Activated CD4-positive, alpha-beta T cell treated with anti-CD3 and anti-CD28 coated beads, Interleukin-2, amount 50 U/mL, for 24 hours (primary cell): ENCODE results near the gene C19orf81.
"Not testable (repeated sequence)": the region's sequence is repeated elsewhere in the genome, so short reads cannot be mapped to it uniquely, and the experiment has no call there.

Experiments
- DNase-seq, 2 donors: peaks; one replicate each; pipeline ENCODE4 v3.0.0-alpha.2; 2020; ENCODE audit warnings: low read depth in 1 of 2, low spot score in 1 of 2

Gene C19orf81

DNA sequence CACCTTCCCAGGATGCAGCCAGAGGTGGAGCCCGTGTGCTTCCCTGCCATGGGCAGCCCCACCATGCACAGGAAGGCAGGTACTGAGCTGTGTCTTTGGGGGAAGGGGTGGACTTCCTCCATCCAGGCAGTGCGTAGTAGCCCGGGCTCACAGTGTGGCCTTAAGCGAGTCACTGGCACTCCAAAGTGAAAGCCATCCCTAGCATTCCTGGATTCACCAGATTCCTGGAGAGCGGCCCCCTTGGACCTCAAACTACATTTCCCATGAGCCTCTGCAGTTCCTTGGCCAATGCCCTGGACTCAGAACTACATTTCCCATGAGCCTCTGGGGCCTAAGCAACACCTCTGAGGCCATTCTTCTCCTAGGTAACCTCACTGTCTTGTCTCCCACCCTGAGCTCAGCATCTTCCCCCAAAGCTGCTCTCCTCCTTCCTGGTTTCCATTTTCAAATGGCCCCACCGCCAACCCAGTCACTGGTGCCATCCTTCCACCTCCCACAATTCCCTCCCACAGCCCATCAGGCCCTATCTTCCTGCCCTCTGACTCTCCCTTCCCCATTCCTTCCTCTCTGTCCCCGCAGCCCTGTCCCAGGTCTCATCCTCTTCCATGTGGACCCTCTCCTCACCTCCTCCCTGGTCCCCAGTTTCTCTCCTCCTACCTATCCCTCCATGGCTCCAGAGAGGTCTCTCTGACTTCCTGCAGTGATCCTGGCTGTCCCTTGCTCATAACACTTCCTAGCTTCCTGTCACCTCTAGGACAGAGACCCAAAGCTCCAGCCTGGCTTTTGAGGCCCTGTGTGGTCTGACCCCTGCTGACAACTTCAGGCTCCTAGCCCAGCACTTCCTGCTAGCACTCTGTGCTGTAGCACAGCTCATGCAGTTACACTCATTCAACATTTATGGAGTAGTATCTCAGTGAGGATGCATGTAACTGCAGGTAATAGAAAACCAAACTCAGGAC lies at the start of gene C19orf81:
C19orf81 (plus strand) TSS at position 13 of the 959 bp plus-strand sequence; CDS start at position 13, 0 bp downstream.
- no peak for DNase-seq

DNA sequence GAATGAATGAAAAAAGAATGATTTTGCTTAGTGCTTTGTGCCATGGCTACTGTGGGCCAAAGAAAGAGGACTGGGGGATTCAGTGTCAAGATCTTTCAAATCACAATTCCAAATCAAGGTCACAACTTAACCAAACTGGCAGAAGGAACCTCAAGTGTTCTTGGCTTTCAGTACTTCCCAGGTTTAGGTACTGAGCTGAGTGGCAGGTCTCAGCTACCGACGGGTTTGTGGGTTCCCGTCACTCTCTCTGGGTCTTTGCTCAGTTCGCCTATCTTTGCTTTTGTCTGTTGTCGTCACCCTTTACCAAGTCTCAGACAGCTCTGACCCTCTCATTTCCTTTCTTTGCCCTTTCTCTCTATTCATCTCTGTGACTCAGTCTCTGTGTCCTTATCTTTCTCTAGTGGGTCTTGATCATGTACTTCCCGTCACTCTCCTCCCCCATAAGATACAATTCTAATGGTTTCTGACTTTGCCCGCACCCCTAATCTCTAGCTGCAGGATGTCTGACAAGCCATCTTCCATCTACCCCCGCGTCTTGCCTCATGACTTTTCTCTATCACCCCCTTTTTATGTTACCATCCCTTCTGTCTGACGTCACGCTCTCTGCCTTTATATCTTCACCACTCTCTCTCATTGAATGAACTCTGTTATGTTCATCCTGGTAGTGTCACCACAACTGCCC lies 47.7 kb upstream of the C19orf81 start:
- DNase-seq, result no peak

- no peak for DNase-seq
These were observed 47.2 kb upstream of the C19orf81 start for GRCh38 chr19:50602089-50602422.

DNA sequence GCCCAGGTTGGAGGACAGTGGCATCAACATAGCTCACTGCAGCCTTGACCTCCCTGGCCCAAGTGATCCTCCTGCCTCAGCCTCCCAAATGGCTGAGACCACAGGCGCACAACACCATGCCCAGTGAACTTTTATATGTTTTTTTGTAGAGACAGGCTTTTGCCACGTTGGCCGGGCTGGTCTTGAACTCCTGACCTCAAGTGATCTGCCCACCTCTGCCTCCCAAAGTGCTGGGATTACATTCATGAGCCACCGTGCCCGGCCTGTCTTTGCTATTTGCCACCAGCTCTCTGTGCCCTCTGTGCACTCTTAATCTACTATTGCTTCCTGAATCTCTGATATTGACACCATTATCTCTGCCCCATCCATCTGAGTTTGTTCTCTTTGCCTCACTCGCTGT lies 46.7 kb upstream of the C19orf81 start:
- DNase-seq, result no peak

DNA sequence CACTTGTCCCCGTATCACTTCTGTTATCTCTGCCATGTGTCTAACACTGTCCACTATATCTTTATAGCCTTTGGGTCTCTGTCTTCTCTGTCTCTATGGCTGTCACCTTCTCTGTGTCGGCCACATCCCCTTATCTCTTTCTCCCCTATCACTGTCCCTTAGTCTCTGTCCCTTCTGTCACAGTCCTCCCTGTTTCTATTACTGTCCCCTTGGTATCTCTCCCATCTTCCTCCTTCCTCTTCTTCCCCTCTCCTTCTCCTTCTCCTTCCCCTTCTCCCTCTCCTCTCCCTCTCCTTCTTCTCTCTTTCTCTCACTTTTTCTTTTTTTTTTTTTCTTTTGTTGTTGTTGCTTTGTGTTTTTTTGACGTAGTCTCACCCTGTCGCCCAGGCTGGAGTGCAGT lies 46.3 kb upstream of the C19orf81 start:
- no peak for DNase-seq

DNA sequence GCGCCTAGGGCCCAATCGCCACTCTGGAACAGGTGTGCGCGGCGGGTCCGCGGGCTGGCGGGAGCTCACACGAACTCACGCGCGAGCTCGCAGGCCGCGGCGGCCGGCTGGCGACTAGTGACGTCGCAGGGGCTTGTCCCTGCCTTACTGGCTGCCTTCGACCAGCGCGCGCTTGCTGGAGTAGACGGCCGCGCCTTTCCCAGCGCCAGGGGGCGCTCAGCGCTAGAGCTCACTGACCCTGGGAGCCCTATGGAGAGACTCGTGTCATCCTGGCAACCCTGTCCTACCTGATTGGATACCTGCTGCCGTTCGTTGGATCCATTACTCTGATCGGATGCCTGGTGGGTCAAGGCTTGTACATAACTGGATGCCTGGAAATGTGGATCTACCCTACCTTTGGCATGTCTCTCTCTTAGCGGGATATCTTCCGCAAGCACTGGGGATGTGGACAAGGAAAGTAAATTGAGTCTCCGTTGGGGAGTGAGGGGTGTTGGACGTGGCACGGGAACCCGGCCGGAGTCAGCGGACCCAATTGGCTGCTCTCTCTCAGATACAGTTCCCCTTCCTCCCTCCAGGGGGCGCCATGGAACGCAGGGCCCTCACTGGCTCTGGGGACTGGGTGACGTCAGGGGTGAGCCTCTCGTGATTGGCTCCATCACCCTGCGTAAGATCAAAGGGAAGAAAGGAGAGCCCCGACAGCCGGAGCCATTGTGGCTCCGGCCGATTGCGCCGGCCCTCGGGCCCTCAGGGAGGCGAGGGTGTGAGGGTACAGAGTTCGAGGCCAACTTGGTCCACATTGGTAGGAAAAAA lies 44.8 kb upstream of the C19orf81 start:
- DNase-seq, result not testable (repeated sequence)

GRCh38 chr19:50606059-50606836 lies 43.0 kb upstream of the C19orf81 start:
- not testable (repeated sequence) for DNase-seq

DNA sequence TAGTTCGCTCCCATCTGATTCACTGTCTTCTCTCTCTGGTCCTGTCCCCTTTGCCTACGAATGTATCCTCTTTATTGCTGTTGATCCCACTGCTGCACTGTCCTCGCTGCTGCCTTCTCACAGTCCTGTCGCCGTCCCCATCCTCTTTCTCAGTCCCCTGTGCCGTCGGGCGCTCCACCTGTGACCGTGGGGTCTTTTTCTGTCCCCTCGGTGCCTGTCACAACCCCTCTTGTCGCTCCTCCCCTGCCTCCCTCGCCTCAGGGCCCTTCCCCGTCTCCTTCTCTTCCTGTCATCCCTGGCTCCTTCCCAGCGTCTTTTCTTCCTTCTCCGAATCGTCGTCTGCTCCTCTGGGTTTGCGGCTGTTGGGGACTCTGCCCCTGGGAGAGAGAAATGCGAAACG lies 41.9 kb upstream of the C19orf81 start:
- DNase-seq, result no peak

DNA sequence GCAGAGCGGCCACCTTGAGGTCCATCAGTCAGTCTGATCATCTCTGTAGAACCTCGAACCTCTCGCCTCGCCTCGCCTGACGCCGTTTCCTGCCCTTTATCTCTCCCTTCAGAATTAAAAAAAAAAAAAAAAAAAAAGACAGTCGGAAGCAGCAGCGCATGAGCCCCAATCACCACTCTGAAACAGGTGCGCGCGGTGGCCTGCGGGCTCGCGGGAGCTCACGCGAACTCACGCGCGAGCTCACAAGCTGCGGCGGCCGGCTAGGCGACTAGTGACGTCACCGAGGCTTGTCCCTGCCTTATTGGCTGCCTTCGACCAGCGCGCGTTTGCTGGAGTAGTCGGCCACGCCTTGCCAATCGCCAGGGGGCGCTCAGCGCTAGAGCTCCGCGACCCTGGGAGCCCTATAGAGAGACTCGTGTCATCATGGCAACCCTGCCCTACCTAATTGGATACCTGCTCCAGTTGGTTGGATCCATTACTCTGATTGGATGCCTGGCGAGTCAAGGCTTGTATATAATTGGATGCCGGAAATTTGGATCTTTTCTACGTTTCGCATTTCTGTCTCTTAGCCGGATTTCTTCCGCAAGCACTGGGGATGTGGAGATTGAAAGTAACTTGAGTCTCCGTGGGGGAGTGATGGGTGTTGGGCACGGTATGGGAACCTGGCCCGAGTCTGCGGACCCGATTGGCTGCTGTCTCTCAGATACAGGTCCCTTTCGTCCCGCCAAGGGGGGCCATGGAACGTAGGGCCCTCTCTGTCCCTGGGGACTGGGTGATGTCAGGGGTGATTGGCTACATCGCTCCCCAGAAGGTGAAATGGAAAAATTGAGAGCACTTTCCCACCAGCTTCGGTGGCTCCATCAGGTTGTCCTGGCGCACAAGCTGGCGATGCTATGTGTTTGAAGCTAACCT lies 41.1 kb upstream of the C19orf81 start:
- DNase-seq, result peak; percentile 28 to 78

DNA sequence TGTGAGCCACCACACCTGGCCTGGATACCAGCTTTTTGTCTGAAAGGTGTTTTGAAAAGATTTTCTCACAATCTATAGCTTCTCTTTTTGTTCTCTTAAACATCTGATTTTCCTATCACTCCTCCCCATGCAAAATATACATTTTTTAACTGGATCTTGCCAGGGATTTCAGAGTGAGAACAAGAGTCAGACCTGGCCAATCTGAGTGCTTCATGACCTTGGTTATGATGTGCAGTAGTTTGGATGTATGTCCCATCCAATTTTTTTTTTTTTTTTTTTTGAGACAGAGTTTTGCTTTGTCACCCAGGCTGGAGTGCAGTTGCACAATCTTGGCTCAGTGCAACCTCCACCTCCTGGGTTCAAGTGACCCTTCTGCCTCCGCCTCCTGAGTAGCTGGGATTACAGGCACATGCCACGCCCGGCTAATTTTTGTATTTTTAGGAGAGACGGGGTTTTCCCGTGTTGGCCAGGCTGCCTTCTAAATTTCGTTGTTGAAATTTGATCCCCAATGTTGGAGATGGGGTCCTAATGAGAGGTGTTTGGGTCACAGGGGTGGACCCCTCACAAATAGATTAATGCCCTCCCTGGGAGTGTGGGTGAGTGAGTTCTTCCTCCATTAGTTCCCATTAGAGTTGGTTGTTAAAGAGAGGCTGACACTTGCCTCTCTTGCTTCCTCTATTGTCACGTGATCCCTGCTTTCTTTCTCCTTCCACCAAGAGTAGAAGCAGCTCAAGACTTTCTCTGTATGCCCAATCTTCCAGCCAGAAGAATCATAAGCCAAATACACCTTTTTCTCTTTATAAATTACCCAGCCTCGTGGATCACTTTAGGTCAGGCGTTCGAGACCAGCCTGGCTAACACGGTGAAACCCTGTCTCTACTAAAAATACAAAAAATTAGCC lies 36.5 kb upstream of the C19orf81 start:
- DNase-seq, result not testable (repeated sequence)

- DNase-seq, result not testable (repeated sequence)
These were observed 30.9 kb upstream of the C19orf81 start for GRCh38 chr19:50618379-50618778.

DNA sequence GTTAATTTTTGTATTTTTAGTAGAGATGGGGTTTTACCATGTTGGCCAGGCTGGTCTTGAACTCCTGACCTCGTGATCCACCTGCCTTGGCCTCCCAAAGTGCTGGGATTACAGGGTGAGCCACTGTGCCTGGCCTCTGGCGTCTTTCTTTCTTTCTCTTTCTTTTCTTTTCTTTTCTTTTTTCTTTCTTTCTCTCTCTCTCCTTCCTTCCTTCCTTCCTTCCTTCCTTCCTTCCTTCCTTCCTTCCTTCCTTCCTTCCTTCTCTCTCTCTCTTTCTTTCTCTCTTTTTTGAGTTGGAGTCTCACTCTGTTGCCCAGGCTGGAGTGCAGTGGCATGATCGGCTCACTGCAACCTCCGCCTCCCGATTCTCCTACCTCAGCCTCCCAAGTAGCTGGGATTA lies 30.1 kb upstream of the C19orf81 start:
- not testable (repeated sequence) for DNase-seq

DNA sequence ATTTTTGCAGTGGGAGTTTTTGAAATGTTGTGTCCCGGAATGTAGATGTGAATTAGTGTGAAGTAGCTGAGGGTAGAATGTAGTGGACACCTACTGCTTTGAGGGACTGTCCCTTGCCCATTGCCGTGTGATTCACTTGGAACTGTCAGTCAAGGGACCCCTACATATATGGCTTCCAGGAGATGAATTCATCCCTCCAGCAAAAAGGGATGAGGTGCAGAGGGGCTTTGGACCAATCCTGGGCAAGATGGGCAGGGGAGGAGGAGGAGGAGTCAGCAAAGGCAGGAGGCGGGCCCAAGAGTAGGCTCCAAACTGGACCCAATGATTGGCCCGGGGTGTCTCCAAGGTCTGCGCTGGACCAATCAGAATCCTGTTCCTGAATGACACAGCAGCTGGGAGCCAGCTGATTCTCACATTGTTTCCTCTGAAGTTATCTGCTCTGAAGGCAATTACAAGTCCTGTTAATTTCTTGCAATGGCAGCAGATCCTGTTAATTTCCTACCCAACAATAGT lies 28.8 kb upstream of the C19orf81 start:
- not testable (repeated sequence) for DNase-seq

DNA sequence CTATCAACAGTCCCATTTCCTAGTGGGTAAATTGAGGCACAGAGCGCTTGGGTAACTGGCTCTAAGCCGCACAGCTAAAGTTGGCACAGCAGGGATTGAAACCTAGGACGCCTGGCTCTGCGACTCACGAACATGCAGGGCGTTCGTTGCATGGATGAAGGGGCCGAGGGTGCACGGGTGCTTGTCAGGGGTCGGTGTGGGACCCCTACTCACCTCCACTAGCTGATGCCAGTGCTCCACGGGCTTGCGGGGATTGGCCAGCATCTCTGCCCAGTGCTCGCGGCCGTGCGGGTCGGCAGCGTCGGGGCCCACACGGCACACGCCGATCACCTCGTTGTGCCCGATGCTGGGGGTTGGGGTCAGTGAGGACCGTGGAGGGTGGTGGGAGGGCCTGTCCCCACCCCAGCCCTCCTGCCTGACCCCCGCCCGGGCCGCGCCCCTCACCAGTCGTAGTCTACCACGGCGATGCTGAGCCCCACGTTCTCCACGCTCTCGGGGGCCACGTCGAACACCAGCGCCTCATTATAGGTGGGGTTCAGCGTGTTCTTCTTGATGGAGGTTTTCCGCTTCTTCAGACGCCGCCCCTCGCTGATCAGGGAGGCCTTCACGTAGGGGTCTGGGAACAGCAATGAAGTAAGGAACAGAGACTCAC lies 24.2 kb upstream of the C19orf81 start:
- DNase-seq, result no peak

- DNase-seq, result no peak
These were observed 23.2 kb upstream of the C19orf81 start for GRCh38 chr19:50626011-50626410.

- no peak for DNase-seq
These were observed 22.4 kb upstream of the C19orf81 start for GRCh38 chr19:50626795-50627194.

DNA sequence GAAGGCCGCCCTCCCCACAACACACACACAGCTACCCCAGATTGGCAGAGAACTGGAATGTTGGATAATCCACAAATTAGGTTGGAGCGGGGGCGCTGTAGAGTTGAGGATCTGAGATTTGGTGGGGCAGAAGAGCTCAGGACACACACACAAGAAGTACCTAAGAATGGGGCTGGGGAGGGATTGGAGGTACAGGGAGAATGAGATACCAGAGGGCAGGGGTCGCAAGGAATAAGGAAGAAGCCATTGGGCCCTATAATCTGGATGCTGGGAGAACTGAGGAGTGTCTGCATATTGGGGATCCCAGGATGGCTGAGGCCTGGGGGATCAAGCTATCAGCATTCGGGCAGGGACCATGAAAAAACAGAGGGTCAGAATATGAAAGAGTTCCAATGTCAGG lies 21.1 kb upstream of the C19orf81 start:
- DNase-seq, result no peak

- no peak for DNase-seq
These were observed 20.7 kb upstream of the C19orf81 start for GRCh38 chr19:50628551-50628950.
